ENCODE measurements around the gene RPL34.

DNA sequence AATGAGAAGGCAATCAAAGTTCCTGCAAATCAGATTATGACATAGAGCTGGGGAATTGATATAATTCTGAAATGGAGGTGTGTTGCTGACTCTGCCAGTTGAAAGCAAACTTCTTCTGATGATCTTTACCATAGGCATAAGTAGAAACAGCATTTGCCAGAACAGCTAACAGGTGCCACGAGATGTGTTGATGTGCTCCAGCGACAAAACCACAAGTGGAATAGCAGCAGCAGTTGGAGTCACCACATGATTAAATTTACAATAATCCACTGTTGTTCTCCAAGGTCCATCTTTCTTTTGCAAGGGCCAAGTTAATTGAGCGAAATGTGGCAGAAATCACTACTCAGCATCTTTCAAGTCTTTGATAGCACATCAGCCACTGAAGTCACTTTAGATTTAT is 26.3 kb downstream of the RPL34 start:
- TF ChIP-seq TCF12 (IDR thresholded peaks at IDR 0.05), result no peak
- no peak for TF ChIP-seq CTCF (IDR thresholded peaks at IDR 0.05)
- no peak for TF ChIP-seq RFX5 (IDR thresholded peaks at IDR 0.05; ENCODE audit: low read length)

Measured in SK-N-SH (cell line).